HEK293 (cell line): ENCODE data around the gene CREG2.

ENCODE experiments used
- CTCF ChIA-PET: fragments of 350-600 bp; formaldehyde crosslinking; extraction: SDS; loops from one replicate; lab custom pipeline; 2021; ENCODE audit warnings: antibody characterized with exemption; lab: Yijun Ruan, JAX
- POLR2A ChIA-PET: fragments of 300-600 bp; formaldehyde crosslinking; extraction: SDS; loops from one replicate; lab custom pipeline; 2020; ENCODE audit warnings: antibody characterized with exemption, inconsistent platforms; lab: Yijun Ruan, JAX
- H3K27ac ChIP-seq: fragments of 200-500 bp; sonication (Bioruptor generic); 2 replicates; pipeline ENCODE4 v1.5.1; 2014; ENCODE audit warnings: low read depth, low read length, control low read depth, inconsistent platforms; ENCODE audit errors: extremely low read depth
- H3K36me3 ChIP-seq, 2 experiments: fragments of 200-500 bp in 1 of 2; sonication (Bioruptor generic) in 1 of 2; 1 replicate in 1 of 2; 2 replicates in 1 of 2; pipeline ENCODE4 v1.5.1; 2014 to 2017; ENCODE audit warnings: inconsistent platforms in 2 of 2, low read length in 2 of 2; ENCODE audit not compliant: control insufficient read depth in 2 of 2, insufficient read depth in 1 of 2
- H3K4me1 ChIP-seq: fragments of 200-500 bp; sonication (Bioruptor generic); 2 replicates; pipeline ENCODE4 v1.5.1; 2014; ENCODE audit warnings: mild to moderate bottlenecking, low read length, inconsistent platforms; ENCODE audit not compliant: control insufficient read depth, insufficient read depth
- H3K4me3 ChIP-seq: 2 replicates; pipeline ENCODE4 v1.5.1; 2011; ENCODE audit warnings: low read depth, mild to moderate bottlenecking, control low read depth, low read length, moderate library complexity
- H3K9me3 ChIP-seq: fragments of 200-500 bp; sonication (Bioruptor generic); 2 replicates; pipeline ENCODE4 v1.5.1; 2014; ENCODE audit warnings: low read depth, low read length, inconsistent platforms; ENCODE audit not compliant: control insufficient read depth, insufficient read depth
- KLF9 ChIP-seq: fragments of 450-650 bp; formaldehyde crosslinking; IDR thresholded peaks from 2 replicates; pipeline ENCODE4 v1.5.1; 2016; ENCODE audit warnings: missing biosample characterization, missing genetic modification characterization, low read depth
- RBAK ChIP-seq: fragments of 450-650 bp; formaldehyde crosslinking; IDR thresholded peaks from 2 replicates; pipeline ENCODE4 v1.5.1; 2016; ENCODE audit warnings: missing biosample characterization, missing genetic modification characterization
- SCRT2 ChIP-seq: fragments of 450-650 bp; formaldehyde crosslinking; IDR thresholded peaks from 2 replicates; pipeline ENCODE4 v1.5.1; 2016; ENCODE audit warnings: missing biosample characterization, missing genetic modification characterization
- ZBTB1 ChIP-seq: fragments of 450-650 bp; formaldehyde crosslinking; IDR thresholded peaks from 2 replicates; pipeline ENCODE4 v1.5.1; 2016; ENCODE audit warnings: missing biosample characterization, missing genetic modification characterization
- ZBTB20 ChIP-seq: fragments of 450-650 bp; formaldehyde crosslinking; IDR thresholded peaks from 2 replicates; pipeline ENCODE4 v1.5.1; 2016; ENCODE audit warnings: missing biosample characterization, missing genetic modification characterization
- ZBTB8A ChIP-seq: fragments of 450-650 bp; formaldehyde crosslinking; IDR thresholded peaks from 2 replicates; pipeline ENCODE4 v1.5.1; 2016; ENCODE audit warnings: missing biosample characterization, missing genetic modification characterization
- ZNF121 ChIP-seq: fragments of 450-650 bp; formaldehyde crosslinking; IDR thresholded peaks from 2 replicates; pipeline ENCODE4 v1.5.1; 2016; ENCODE audit warnings: missing biosample characterization, missing genetic modification characterization
- ZNF133 ChIP-seq: fragments of 450-650 bp; formaldehyde crosslinking; IDR thresholded peaks from 2 replicates; pipeline ENCODE4 v1.5.1; 2016; ENCODE audit warnings: missing biosample characterization, missing genetic modification characterization
- ZNF169 ChIP-seq: fragments of 450-650 bp; formaldehyde crosslinking; IDR thresholded peaks from 2 replicates; pipeline ENCODE4 v1.5.1; 2016; ENCODE audit warnings: missing biosample characterization, missing genetic modification characterization
- ZNF239 ChIP-seq: fragments of 450-650 bp; formaldehyde crosslinking; IDR thresholded peaks from 2 replicates; pipeline ENCODE4 v1.5.1; 2016; ENCODE audit warnings: missing biosample characterization, missing genetic modification characterization
- ZNF266 ChIP-seq: fragments of 450-650 bp; formaldehyde crosslinking; IDR thresholded peaks from 2 replicates; pipeline ENCODE4 v1.5.1; 2016; ENCODE audit warnings: missing biosample characterization, missing genetic modification characterization, low read depth
- ZNF311 ChIP-seq: fragments of 450-650 bp; formaldehyde crosslinking; IDR thresholded peaks from 2 replicates; pipeline ENCODE4 v1.5.1; 2017; ENCODE audit warnings: missing biosample characterization, missing genetic modification characterization, borderline replicate concordance
- ZNF335 ChIP-seq: fragments of 450-650 bp; formaldehyde crosslinking; conservative IDR thresholded peaks from 2 replicates; pipeline ENCODE4 v1.5.1; 2016; ENCODE audit warnings: missing biosample characterization, missing genetic modification characterization
- ZNF48 ChIP-seq: fragments of 450-650 bp; formaldehyde crosslinking; IDR thresholded peaks from 2 replicates; pipeline ENCODE4 v1.5.1; 2016; ENCODE audit warnings: missing biosample characterization, missing genetic modification characterization
- ZNF501 ChIP-seq: fragments of 450-650 bp; formaldehyde crosslinking; IDR thresholded peaks from 2 replicates; pipeline ENCODE4 v1.5.1; 2016; ENCODE audit warnings: missing biosample characterization, missing genetic modification characterization
- ZNF548 ChIP-seq: fragments of 450-650 bp; formaldehyde crosslinking; IDR thresholded peaks from 2 replicates; pipeline ENCODE4 v1.5.1; 2016; ENCODE audit warnings: missing biosample characterization, missing genetic modification characterization
- ZNF777 ChIP-seq: fragments of 450-650 bp; formaldehyde crosslinking; IDR thresholded peaks from 2 replicates; pipeline ENCODE4 v1.5.1; 2017; ENCODE audit warnings: missing biosample characterization, missing genetic modification characterization, borderline replicate concordance
- ZNF785 ChIP-seq: fragments of 450-650 bp; formaldehyde crosslinking; IDR thresholded peaks from 2 replicates; pipeline ENCODE4 v1.5.1; 2016; ENCODE audit warnings: missing biosample characterization, missing genetic modification characterization
- TF ChIP-seq, protein P1 (sequence below): fragments of 450-650 bp; formaldehyde crosslinking; IDR thresholded peaks from 2 replicates; pipeline ENCODE4 v1.5.1; 2017; ENCODE audit warnings: missing biosample characterization, missing genetic modification characterization
- TF ChIP-seq, protein P2 (sequence below): fragments of 450-650 bp; formaldehyde crosslinking; IDR thresholded peaks from 2 replicates; pipeline ENCODE4 v1.5.1; 2017; ENCODE audit warnings: missing biosample characterization, missing genetic modification characterization
- TF ChIP-seq, protein P3 (sequence below): fragments of 450-650 bp; formaldehyde crosslinking; IDR thresholded peaks from 2 replicates; pipeline ENCODE4 v1.5.1; 2016; ENCODE audit warnings: missing biosample characterization, missing genetic modification characterization
- TF ChIP-seq, protein P4 (sequence below): fragments of 450-650 bp; formaldehyde crosslinking; IDR thresholded peaks from 2 replicates; pipeline ENCODE4 v1.5.1; 2017; ENCODE audit warnings: missing biosample characterization, mild to moderate bottlenecking, missing genetic modification characterization, moderate library complexity
- TF ChIP-seq, protein P5 (sequence below): sonication (generic); formaldehyde crosslinking; IDR thresholded peaks from 2 replicates; pipeline ENCODE4 v1.8.1; 2022; ENCODE audit warnings: mild to moderate bottlenecking, moderate library complexity, missing genetic modification reagents

The CREG2 gene

DNA sequence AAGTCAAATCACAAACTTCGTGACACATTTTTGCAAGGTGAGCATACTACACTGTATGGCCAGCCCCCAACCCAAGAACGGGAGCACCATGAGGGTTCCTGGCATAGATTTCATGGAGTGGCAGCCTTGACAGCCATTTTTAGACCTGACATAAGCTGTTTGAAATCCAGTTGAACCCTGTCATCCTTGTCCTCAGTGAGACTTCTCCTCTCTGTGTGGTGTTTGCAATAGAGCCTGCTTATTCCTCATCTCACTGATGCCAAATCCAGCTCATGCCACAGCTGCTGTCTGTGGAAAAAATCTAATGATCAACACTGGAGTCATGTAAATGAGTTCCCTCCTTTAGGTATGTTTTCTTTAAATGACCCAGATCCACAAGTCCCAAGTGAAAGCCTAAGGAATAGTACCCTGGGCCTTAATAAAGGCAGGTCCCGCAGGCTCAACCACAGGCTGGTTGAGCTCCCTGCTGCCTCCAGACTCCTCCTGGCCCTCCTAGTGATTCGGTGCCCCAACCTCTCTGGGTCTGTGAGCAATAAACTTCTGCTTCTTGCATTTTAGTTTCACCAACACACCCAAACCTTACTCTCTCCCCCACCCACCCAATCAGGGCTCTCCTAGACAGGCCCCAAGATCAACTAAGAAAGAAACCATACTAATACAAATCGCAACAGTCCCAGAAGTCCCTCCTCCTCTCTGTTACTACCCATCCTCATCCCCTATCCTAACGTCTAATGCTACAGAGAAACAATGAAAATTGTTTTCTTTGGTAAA lies 8.4 kb upstream of the CREG2 start:
- no peaks in the 10 kb centered on the region for H3K36me3 ChIP-seq
- ChIA-PET POLR2A (no interaction called here), CTCF (interaction anchor here (0.6 to 2.3 kb wide), 4 partner anchors 8 to 301 kb away, joined by 3 to 7 read pairs (median 5); partner anchors contain the start of gene CREG2)
- H3K4me1 ChIP-seq: peaks cover 4% of the 10 kb centered on the region; the same call in 1 of the 2 replicates
- no peak overlapping the region for H3K4me3 ChIP-seq
- TF ChIP-seq ZNF311: no peak
- TF ChIP-seq ZNF266 (tag by site-specific recombination): peak; percentile 38; the same call in 1 of the 2 replicates
- TF ChIP-seq, all 188 proteins: peak for 1
- Histone ChIP-seq H3K9me3 (no peaks in the 10 kb centered on the region), H3K27ac (no peak overlapping the region)

DNA sequence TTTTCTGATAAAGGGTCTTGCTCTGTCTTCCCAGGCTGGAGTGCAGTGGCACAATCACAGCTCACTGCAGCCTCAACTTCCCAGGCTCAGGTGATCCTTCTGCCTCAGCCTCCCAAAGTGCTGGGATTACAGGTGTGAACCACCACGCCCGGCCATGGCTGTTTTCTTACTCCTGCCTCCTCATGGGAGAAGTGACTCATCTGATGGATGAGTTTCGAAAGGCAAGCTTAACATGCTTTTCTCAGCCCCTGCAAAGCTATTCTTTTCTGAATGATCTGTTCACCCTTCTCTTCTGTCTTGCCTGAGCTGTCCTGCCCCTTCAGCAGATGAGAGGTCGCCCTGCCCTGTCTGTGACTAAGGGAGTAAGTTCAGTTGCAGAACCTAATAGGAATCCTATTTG lies 929 bp upstream of the CREG2 start:
- ChIA-PET CTCF (interaction anchor here (0.6 to 3.6 kb wide), 21 partner anchors 8 to 1359 kb away, joined by 3 to 21 read pairs (median 4); no protein-coding TSS in a partner anchor), POLR2A (interaction anchor here (0.8 kb wide), 1 partner anchor 9 kb away, joined by 3 read pairs; no protein-coding TSS in a partner anchor)
- Histone ChIP-seq H3K9me3 (no peaks in the 10 kb centered on the region), H3K27ac (no peak overlapping the region), H3K4me1 (no peaks in the 10 kb centered on the region), H3K4me3 (no peak overlapping the region), H3K36me3 (no peaks in the 10 kb centered on the region)
- TF ChIP-seq, protein P1, sequence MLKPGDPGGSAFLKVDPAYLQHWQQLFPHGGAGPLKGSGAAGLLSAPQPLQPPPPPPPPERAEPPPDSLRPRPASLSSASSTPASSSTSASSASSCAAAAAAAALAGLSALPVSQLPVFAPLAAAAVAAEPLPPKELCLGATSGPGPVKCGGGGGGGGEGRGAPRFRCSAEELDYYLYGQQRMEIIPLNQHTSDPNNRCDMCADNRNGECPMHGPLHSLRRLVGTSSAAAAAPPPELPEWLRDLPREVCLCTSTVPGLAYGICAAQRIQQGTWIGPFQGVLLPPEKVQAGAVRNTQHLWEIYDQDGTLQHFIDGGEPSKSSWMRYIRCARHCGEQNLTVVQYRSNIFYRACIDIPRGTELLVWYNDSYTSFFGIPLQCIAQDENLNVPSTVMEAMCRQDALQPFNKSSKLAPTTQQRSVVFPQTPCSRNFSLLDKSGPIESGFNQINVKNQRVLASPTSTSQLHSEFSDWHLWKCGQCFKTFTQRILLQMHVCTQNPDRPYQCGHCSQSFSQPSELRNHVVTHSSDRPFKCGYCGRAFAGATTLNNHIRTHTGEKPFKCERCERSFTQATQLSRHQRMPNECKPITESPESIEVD: no peak
- TF ChIP-seq KLF9 (tag by site-specific recombination): no peak
- TF ChIP-seq, protein P2, sequence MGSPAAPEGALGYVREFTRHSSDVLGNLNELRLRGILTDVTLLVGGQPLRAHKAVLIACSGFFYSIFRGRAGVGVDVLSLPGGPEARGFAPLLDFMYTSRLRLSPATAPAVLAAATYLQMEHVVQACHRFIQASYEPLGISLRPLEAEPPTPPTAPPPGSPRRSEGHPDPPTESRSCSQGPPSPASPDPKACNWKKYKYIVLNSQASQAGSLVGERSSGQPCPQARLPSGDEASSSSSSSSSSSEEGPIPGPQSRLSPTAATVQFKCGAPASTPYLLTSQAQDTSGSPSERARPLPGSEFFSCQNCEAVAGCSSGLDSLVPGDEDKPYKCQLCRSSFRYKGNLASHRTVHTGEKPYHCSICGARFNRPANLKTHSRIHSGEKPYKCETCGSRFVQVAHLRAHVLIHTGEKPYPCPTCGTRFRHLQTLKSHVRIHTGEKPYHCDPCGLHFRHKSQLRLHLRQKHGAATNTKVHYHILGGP: no peak
- no peak for TF ChIP-seq ZNF548 (tag by site-specific recombination)
- TF ChIP-seq ZNF239: no peak
- TF ChIP-seq RBAK (tag by site-specific recombination): no peak
- no peak for TF ChIP-seq ZNF121
- no peak for TF ChIP-seq ZNF133 (tag by site-specific recombination)

DNA sequence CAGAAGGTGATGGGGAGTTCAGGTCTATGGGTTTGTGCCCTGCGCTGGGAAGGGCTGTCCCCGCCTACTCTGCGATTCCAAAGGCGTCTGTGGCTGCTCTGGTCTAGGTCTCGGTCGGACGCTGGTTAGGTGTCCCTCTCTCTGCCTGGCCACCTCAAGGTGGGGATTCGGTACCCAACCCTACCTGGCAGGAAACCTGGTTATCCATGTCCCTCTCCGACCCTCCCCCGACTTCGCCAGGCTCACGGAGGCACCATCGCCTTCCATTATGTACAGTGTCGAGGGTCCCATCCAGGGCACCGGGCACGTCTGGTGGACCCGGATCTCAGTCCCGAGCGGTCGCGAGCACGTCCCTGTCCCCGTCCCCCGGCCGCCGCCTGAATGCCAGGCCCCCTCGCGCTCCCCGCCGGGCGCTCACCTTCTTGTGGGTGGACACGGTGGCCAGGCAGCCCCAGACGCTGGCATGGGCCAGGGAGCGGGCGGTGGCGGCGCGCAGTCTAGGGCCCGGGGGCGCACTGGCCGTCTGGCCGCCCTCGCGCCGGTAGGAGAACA lies 628 bp downstream of the CREG2 start:
- no peak overlapping the region; the same call in 1 of the 2 replicates for H3K27ac ChIP-seq
- H3K9me3 ChIP-seq: no peaks in the 10 kb centered on the region
- POLR2A ChIA-PET: interaction anchor here (0.7 kb wide), 1 partner anchor 77 kb away, joined by 7 read pairs; no protein-coding TSS in a partner anchor
- H3K4me1 ChIP-seq: no peaks in the 10 kb centered on the region
- CTCF ChIA-PET: interaction anchor here (0.7 to 3.6 kb wide), 20 partner anchors 9 to 78 kb away, joined by 3 to 21 read pairs (median 4); partner anchors contain the start of gene RNF149
- no peaks in the 10 kb centered on the region for H3K36me3 ChIP-seq
- peak overlapping the region; percentile 69 for H3K4me3 ChIP-seq
- TF ChIP-seq ZBTB20 (tag by site-specific recombination): peak; percentile 78
- no peak for TF ChIP-seq ZNF785 (tag by site-specific recombination)
- no peak for TF ChIP-seq ZNF501 (tag by site-specific recombination)
- TF ChIP-seq, protein P3, sequence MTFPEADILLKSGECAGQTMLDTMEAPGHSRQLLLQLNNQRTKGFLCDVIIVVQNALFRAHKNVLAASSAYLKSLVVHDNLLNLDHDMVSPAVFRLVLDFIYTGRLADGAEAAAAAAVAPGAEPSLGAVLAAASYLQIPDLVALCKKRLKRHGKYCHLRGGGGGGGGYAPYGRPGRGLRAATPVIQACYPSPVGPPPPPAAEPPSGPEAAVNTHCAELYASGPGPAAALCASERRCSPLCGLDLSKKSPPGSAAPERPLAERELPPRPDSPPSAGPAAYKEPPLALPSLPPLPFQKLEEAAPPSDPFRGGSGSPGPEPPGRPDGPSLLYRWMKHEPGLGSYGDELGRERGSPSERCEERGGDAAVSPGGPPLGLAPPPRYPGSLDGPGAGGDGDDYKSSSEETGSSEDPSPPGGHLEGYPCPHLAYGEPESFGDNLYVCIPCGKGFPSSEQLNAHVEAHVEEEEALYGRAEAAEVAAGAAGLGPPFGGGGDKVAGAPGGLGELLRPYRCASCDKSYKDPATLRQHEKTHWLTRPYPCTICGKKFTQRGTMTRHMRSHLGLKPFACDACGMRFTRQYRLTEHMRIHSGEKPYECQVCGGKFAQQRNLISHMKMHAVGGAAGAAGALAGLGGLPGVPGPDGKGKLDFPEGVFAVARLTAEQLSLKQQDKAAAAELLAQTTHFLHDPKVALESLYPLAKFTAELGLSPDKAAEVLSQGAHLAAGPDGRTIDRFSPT: peak; percentile 32; the same call in 1 of the 2 replicates
- TF ChIP-seq, protein P4, sequence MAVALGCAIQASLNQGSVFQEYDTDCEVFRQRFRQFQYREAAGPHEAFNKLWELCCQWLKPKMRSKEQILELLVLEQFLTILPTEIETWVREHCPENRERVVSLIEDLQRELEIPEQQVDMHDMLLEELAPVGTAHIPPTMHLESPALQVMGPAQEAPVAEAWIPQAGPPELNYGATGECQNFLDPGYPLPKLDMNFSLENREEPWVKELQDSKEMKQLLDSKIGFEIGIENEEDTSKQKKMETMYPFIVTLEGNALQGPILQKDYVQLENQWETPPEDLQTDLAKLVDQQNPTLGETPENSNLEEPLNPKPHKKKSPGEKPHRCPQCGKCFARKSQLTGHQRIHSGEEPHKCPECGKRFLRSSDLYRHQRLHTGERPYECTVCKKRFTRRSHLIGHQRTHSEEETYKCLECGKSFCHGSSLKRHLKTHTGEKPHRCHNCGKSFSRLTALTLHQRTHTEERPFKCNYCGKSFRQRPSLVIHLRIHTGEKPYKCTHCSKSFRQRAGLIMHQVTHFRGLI (tag by site-specific recombination): no peak
- no peak for TF ChIP-seq ZBTB1 (tag by site-specific recombination)
- TF ChIP-seq ZNF777 (tag by site-specific recombination): peak; percentile 49; the same call in 1 of the 2 replicates
- TF ChIP-seq, protein P5, sequence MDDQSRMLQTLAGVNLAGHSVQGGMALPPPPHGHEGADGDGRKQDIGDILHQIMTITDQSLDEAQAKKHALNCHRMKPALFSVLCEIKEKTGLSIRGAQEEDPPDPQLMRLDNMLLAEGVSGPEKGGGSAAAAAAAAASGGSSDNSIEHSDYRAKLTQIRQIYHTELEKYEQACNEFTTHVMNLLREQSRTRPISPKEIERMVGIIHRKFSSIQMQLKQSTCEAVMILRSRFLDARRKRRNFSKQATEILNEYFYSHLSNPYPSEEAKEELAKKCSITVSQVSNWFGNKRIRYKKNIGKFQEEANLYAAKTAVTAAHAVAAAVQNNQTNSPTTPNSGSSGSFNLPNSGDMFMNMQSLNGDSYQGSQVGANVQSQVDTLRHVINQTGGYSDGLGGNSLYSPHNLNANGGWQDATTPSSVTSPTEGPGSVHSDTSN (CRISPR knock-in tag): no peak
- TF ChIP-seq ZNF48 (tag by site-specific recombination): no peak
- 0 out of 2 replicates have a peak, but pooled peaks have one; percentile 6 for TF ChIP-seq SCRT2 (tag by site-specific recombination)
- no peak for TF ChIP-seq ZNF169 (tag by site-specific recombination)
- TF ChIP-seq ZBTB8A (tag by site-specific recombination): peak; percentile 12; the same call in 1 of the 2 replicates
- TF ChIP-seq ZNF335: peak; percentile 99
